ENCODE data around the gene KIF21A.

Gene KIF21A

GRCh38 chr12:39368891-39369290 is 74.0 kb downstream of the KIF21A start:
- no peak for TF ChIP-seq EGR1 (IDR thresholded peaks at IDR 0.05)
- TF ChIP-seq YY1 (IDR thresholded peaks at IDR 0.05; ENCODE audit: low read depth), result no peak
- no peak for TF ChIP-seq TEAD4 (IDR thresholded peaks at IDR 0.05)
- TF ChIP-seq USF1 (IDR thresholded peaks at IDR 0.05), result no peak
- no peak for TF ChIP-seq TAF1 (IDR thresholded peaks at IDR 0.05; ENCODE audit: low read depth)
- TF ChIP-seq CEBPB (IDR thresholded peaks at IDR 0.05), result no peak
- no peak for TF ChIP-seq NFIC (IDR thresholded peaks at IDR 0.05)
- TF ChIP-seq FOXM1 (IDR thresholded peaks at IDR 0.05; ENCODE audit: borderline replicate concordance, low read depth), result no peak
- TF ChIP-seq RAD21 (IDR thresholded peaks at IDR 0.05; ENCODE audit: low read depth), result no peak
- no peak for TF ChIP-seq MAX (IDR thresholded peaks at IDR 0.05)
- TF ChIP-seq EP300 (IDR thresholded peaks at IDR 0.05; ENCODE audit: borderline replicate concordance), result no peak

GRCh38 chr12:39368096-39368495 is 74.8 kb downstream of the KIF21A start:
- no peak for TF ChIP-seq TCF12 (IDR thresholded peaks at IDR 0.05; ENCODE audit: low read depth)
- no peak for TF ChIP-seq MAX (IDR thresholded peaks at IDR 0.05)
- TF ChIP-seq ZBTB7A (IDR thresholded peaks at IDR 0.05; ENCODE audit: low read depth), result no peak
- TF ChIP-seq TAF1 (IDR thresholded peaks at IDR 0.05; ENCODE audit: low read depth), result no peak
- no peak for TF ChIP-seq USF1 (IDR thresholded peaks at IDR 0.05)
- no peak for TF ChIP-seq NFIC (IDR thresholded peaks at IDR 0.05)
- TF ChIP-seq FOXM1 (IDR thresholded peaks at IDR 0.05; ENCODE audit: borderline replicate concordance, low read depth), result no peak
- TF ChIP-seq TEAD4 (IDR thresholded peaks at IDR 0.05), result no peak
- TF ChIP-seq EP300 (IDR thresholded peaks at IDR 0.05; ENCODE audit: borderline replicate concordance), result no peak
- no peak for TF ChIP-seq CEBPB (IDR thresholded peaks at IDR 0.05)
- no peak for TF ChIP-seq REST (IDR thresholded peaks at IDR 0.05; ENCODE audit: low read depth)
- no peak for TF ChIP-seq EGR1 (IDR thresholded peaks at IDR 0.05)

- TF ChIP-seq USF1 (IDR thresholded peaks at IDR 0.05), result no peak
- TF ChIP-seq CEBPB (IDR thresholded peaks at IDR 0.05), result no peak
- no peak for TF ChIP-seq EGR1 (IDR thresholded peaks at IDR 0.05)
- TF ChIP-seq ZBTB7A (IDR thresholded peaks at IDR 0.05; ENCODE audit: low read depth), result no peak
- no peak for TF ChIP-seq YY1 (IDR thresholded peaks at IDR 0.05; ENCODE audit: low read depth)
- TF ChIP-seq REST (IDR thresholded peaks at IDR 0.05; ENCODE audit: low read depth), result no peak
- TF ChIP-seq MAX (IDR thresholded peaks at IDR 0.05), result no peak
- no peak for TF ChIP-seq FOXM1 (IDR thresholded peaks at IDR 0.05; ENCODE audit: borderline replicate concordance, low read depth)
- no peak for TF ChIP-seq NFIC (IDR thresholded peaks at IDR 0.05)
- TF ChIP-seq TEAD4 (IDR thresholded peaks at IDR 0.05), result no peak
- TF ChIP-seq EP300 (IDR thresholded peaks at IDR 0.05; ENCODE audit: borderline replicate concordance), result no peak
- no peak for TF ChIP-seq RAD21 (IDR thresholded peaks at IDR 0.05; ENCODE audit: low read depth)
These were observed 75.4 kb downstream of the KIF21A start for GRCh38 chr12:39367494-39367893.

GRCh38 chr12:39365364-39366001 is 77.4 kb downstream of the KIF21A start:
- no peak for TF ChIP-seq NFIC (IDR thresholded peaks at IDR 0.05)
- no peak for TF ChIP-seq ZBTB7A (IDR thresholded peaks at IDR 0.05; ENCODE audit: low read depth)
- TF ChIP-seq USF1 (IDR thresholded peaks at IDR 0.05), result no peak

GRCh38 chr12:39364196-39364595 is 78.7 kb downstream of the KIF21A start:
- no peak for TF ChIP-seq CREB1 (IDR thresholded peaks at IDR 0.05; ENCODE audit: low read depth)
- TF ChIP-seq FOXM1 (IDR thresholded peaks at IDR 0.05; ENCODE audit: borderline replicate concordance, low read depth), result no peak
- no peak for TF ChIP-seq RAD21 (IDR thresholded peaks at IDR 0.05; ENCODE audit: low read depth)
- no peak for TF ChIP-seq YY1 (IDR thresholded peaks at IDR 0.05; ENCODE audit: low read depth)
- TF ChIP-seq NFIC (IDR thresholded peaks at IDR 0.05), result no peak
- no peak for TF ChIP-seq TAF1 (IDR thresholded peaks at IDR 0.05; ENCODE audit: low read depth)
- TF ChIP-seq TCF12 (IDR thresholded peaks at IDR 0.05; ENCODE audit: low read depth), result no peak
- no peak for TF ChIP-seq ZBTB7A (IDR thresholded peaks at IDR 0.05; ENCODE audit: low read depth)

All from Ishikawa (cell line).